Smooth muscle cell (in vitro differentiated cells): Measurements from ENCODE around the gene OSBPL10. TPM values are rescaled to one million over a fixed set of nuclear protein-coding genes. Genes with fewer than 3 reads are reported as not detected.
"Not testable (repeated sequence)": the region's sequence is repeated elsewhere in the genome, so short reads cannot be mapped to it uniquely, and the experiment has no call there.

Experiments used
- DNase-seq: peaks from one replicate; lab custom pipeline; 2025; ENCODE audit not compliant: unreplicated experiment; lab: John Stamatoyannopoulos, UW
- H2AFZ ChIP-seq: fragments of 200-600 bp; sonication (generic); 2 replicates; pipeline ENCODE4 v1.6.0; 2016; ENCODE audit warnings: antibody characterized with exemption, low read depth, mild to moderate bottlenecking
- H3F3A ChIP-seq: fragments of 200-600 bp; sonication (generic); 2 replicates; pipeline ENCODE4 v1.6.0; 2017; ENCODE audit warnings: antibody characterized with exemption, low read depth
- H3K27ac ChIP-seq: fragments of 200-600 bp; sonication (generic); 2 replicates; pipeline ENCODE4 v1.5.1; 2016; ENCODE audit warnings: low read depth, mild to moderate bottlenecking
- H3K27me3 ChIP-seq: fragments of 200-600 bp; sonication (generic); 2 replicates; pipeline ENCODE4 v1.6.1; 2016; ENCODE audit warnings: low read depth, mild to moderate bottlenecking
- H3K36me3 ChIP-seq: fragments of 200-600 bp; sonication (generic); 2 replicates; pipeline ENCODE4 v1.5.1; 2016; ENCODE audit warnings: low read depth
- H3K4me1 ChIP-seq: fragments of 200-600 bp; sonication (generic); 2 replicates; pipeline ENCODE4 v1.5.1; 2016; ENCODE audit warnings: low read depth
- H3K4me2 ChIP-seq: fragments of 200-600 bp; sonication (generic); 2 replicates; pipeline ENCODE4 v1.6.0; 2016; ENCODE audit warnings: mild to moderate bottlenecking
- H3K4me3 ChIP-seq: fragments of 200-600 bp; sonication (generic); 2 replicates; pipeline ENCODE4 v1.5.1; 2016; ENCODE audit warnings: mild to moderate bottlenecking
- H3K79me2 ChIP-seq: fragments of 200-600 bp; sonication (generic); 2 replicates; pipeline ENCODE4 v1.6.0; 2016; ENCODE audit warnings: low read depth, mild to moderate bottlenecking
- H3K9ac ChIP-seq: fragments of 200-600 bp; sonication (generic); 2 replicates; pipeline ENCODE4 v1.6.0; 2016; ENCODE audit warnings: low read depth
- H3K9me3 ChIP-seq: fragments of 200-600 bp; sonication (generic); replicated peaks from 2 replicates; pipeline ENCODE4 v1.5.1; 2016; ENCODE audit warnings: low read depth
- H4K20me1 ChIP-seq: fragments of 200-600 bp; sonication (generic); 2 replicates; pipeline ENCODE4 v1.6.0; 2016; ENCODE audit warnings: low read depth
- CTCF ChIP-seq: fragments of 200-600 bp; sonication (generic); IDR thresholded peaks from 2 replicates; pipeline ENCODE4 v1.5.1; 2017; ENCODE audit warnings: borderline replicate concordance, mild to moderate bottlenecking, antibody characterized with exemption; ENCODE audit not compliant: insufficient read depth, poor library complexity, severe bottlenecking
- WGBS: methylation state at CpG from one replicate; pipeline ENCODE4 v1.1.7; 2016; ENCODE audit warnings: low lambda C conversion rate; 5-methylcytosine and 5-hydroxymethylcytosine counted together
- polyA plus RNA-seq: library from polyadenylated mRNA; unstranded; fragments of >200 nt; fragmentation: Nextera tagmentation; extraction: Ambion mirVana; gene quantifications from 2 replicates; pipeline ENCODE4 v1.2.1, GENCODE V29; 2016
- total RNA-seq: library from RNA; depleted of rRNA; stranded (reverse); fragments of >200 nt; gene quantifications from 2 replicates; pipeline ENCODE4 v1.2.3, GENCODE V29; 2014

Gene OSBPL10
- total and polyA plus RNA-seq, 2 experiments from 2014 or later: 48.9 to 91.5 TPM

- 94% methylated on average over 5 of the region's 5 CpGs for WGBS
- Histone ChIP-seq H3K27me3 (no peaks in the 10 kb centered on the region), H3K9me3 (no peaks in the 10 kb centered on the region), H4K20me1 (peaks cover 3% of the 10 kb centered on the region), H3K4me2 (no peak overlapping the region), H3K9ac (no peak overlapping the region), H3K4me3 (no peak overlapping the region), H3K79me2 (peaks cover 47% of the 10 kb centered on the region), H3K27ac (peak overlapping the region; percentile 14), H3K4me1 (no peaks in the 10 kb centered on the region), H3F3A (no peaks in the 10 kb centered on the region), H2AFZ (no peak overlapping the region), H3K36me3 (no peaks in the 10 kb centered on the region)
- no peak for DNase-seq
- no peak for TF ChIP-seq CTCF
These were observed 107.7 kb downstream of the OSBPL10 start for GRCh38 chr3:31873254-31873820.

DNA sequence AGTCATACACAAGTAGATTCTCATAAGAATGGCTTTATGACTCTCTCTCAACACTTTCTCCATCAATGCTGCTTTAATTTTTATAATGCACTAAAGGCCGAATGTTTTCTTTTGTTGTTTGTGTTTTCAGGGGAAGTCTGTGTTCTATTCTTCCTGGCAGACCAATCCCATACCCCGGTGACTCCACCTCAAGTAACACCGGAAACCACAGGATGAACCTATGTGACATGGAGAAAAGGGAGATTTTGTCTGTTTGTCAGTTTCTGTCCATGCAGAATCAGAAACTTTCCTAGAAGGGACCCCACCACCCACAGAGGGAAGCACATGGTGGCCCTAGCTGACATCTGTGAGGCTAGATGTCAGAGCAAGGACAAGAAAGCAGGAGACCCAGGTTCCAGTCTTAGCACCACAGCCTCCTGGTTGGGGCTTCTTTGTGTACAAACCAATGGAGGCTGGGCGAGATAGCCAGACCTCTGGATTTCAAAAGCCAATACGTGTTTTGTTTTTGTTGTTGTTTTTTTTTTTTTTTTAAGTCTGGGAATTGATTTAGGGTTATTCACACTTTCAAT is 109.0 kb downstream of the OSBPL10 start:
- Histone ChIP-seq H3K4me2 (no peak overlapping the region), H3K4me1 (no peaks in the 10 kb centered on the region), H3K36me3 (no peaks in the 10 kb centered on the region), H3K4me3 (no peak overlapping the region), H3F3A (no peaks in the 10 kb centered on the region), H3K27me3 (no peaks in the 10 kb centered on the region), H3K9ac (no peak overlapping the region), H3K79me2 (peaks cover 37% of the 10 kb centered on the region), H3K9me3 (no peaks in the 10 kb centered on the region), H3K27ac (no peak overlapping the region), H2AFZ (no peak overlapping the region), H4K20me1 (no peaks in the 10 kb centered on the region)
- no peak for TF ChIP-seq CTCF
- 95% methylated on average over 5 of the region's 5 CpGs for WGBS
- no peak for DNase-seq

DNA sequence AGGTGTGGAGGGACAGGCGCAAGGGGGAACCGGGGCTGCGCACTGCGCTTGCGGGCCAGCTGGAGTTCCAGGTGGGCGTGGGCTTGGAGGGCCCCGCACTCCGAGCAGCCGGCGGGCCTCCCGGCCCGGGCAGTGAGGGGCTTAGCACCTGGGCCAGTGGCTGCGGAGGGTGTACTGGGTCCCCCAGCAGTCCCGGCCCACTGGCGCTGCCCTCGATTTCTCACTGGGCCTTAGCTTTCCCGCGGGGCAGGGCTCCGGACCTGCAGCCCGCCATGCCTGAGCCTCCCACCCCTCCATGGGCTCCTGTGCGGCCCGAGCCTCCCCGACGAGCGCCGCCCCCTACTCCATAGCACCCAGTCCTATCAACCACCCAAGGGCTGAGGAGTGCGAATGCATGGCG is 111.0 kb downstream of the OSBPL10 start:
- WGBS: 97% methylated on average over 13 of the region's 28 CpGs
- not testable (repeated sequence) for H3K9me3 ChIP-seq, H3K4me3 ChIP-seq, H3K27me3 ChIP-seq, DNase-seq, H3K4me1 ChIP-seq, H3K27ac ChIP-seq, H3K36me3 ChIP-seq, H4K20me1 ChIP-seq, H3K4me2 ChIP-seq, H2AFZ ChIP-seq, H3K9ac ChIP-seq, H3F3A ChIP-seq
- peaks cover 32% of the 10 kb centered on the region for H3K79me2 ChIP-seq

GRCh38 chr3:31868236-31868635 is 112.8 kb downstream of the OSBPL10 start:
- Histone ChIP-seq H4K20me1 (no peaks in the 10 kb centered on the region), H3K9ac (no peak overlapping the region), H3K36me3 (no peaks in the 10 kb centered on the region), H3K4me1 (no peaks in the 10 kb centered on the region), H3K27ac (no peak overlapping the region), H3F3A (no peaks in the 10 kb centered on the region), H3K4me2 (no peak overlapping the region), H2AFZ (no peak overlapping the region), H3K79me2 (peaks cover 27% of the 10 kb centered on the region), H3K9me3 (no peaks in the 10 kb centered on the region), H3K4me3 (no peak overlapping the region), H3K27me3 (no peaks in the 10 kb centered on the region)
- no peak for TF ChIP-seq CTCF
- 84% methylated on average over 5 of the region's 5 CpGs for WGBS
- no peak for DNase-seq
